Stomach (tissue), 9 donors: ENCODE results near the gene TXNDC2. TPM values are rescaled to one million over a fixed set of nuclear protein-coding genes. Genes with fewer than 3 reads are reported as not detected.

Experiments
- DNase-seq, 2 donors: peaks; one replicate each; pipeline versions ENCODE4 v3.0.0 to v3.0.0-alpha.2; 2013 to 2019
- H3K27ac ChIP-seq, 5 donors: fragments of 200-600 bp in 4 of 5; sonication (generic) in 4 of 5; one replicate each; pipeline ENCODE4 v1.5.1; 2013 to 2019; ENCODE audit warnings: mild to moderate bottlenecking in 1 of 5, moderate library complexity in 1 of 5
- H3K27me3 ChIP-seq, 3 donors: fragments of 200-600 bp; sonication (generic); one replicate each; pipeline ENCODE4 v1.5.1; 2017 to 2019; ENCODE audit warnings: mixed run types in 1 of 3
- H3K36me3 ChIP-seq, 4 donors: fragments of 200-600 bp; sonication (generic); 1 replicate in 3 of 4; 2 replicates in 1 of 4; pipeline ENCODE4 v1.5.1; 2016 to 2019
- H3K4me1 ChIP-seq, 4 donors: fragments of 200-600 bp; sonication (generic); one replicate each; pipeline ENCODE4 v1.5.1; 2016 to 2019
- H3K4me3 ChIP-seq, 4 donors: fragments of 200-600 bp; sonication (generic) in 3 of 4; one replicate each; pipeline ENCODE4 v1.5.1; 2016 to 2019; ENCODE audit warnings: mild to moderate bottlenecking in 1 of 4
- H3K9me3 ChIP-seq, 4 donors: fragments of 200-600 bp; sonication (generic); one replicate each; pipeline ENCODE4 v1.5.1; 2016 to 2019
- CTCF ChIP-seq, 7 experiments: fragments of 450-650 bp in 4 of 7; fragments of 200-600 bp in 3 of 7; sonication (generic) in 3 of 7; IDR thresholded peaks; one replicate each; pipeline ENCODE4 v1.5.1; 2016 to 2019; ENCODE audit warnings: antibody characterized with exemption in 7 of 7, control low read depth in 2 of 7, mild to moderate bottlenecking in 1 of 7
- EP300 ChIP-seq: sonication (generic); formaldehyde crosslinking; IDR thresholded peaks from one replicate; pipeline ENCODE4 v1.6.1; 2017; ENCODE audit warnings: antibody characterized with exemption
- POLR2A ChIP-seq, 4 donors: fragments of 450-650 bp; IDR thresholded peaks; one replicate each; pipeline ENCODE4 v1.6.1; 2016; ENCODE audit warnings: antibody characterized with exemption in 4 of 4, control low read depth in 2 of 4, mild to moderate bottlenecking in 1 of 4, moderate library complexity in 1 of 4
- POLR2AphosphoS5 ChIP-seq, 3 donors: sonication (generic); formaldehyde crosslinking; IDR thresholded peaks; one replicate each; pipeline ENCODE4 v1.6.1; 2016; ENCODE audit warnings: antibody characterized with exemption in 3 of 3
- WGBS, 5 donors: extraction: QIAGEN DNeasy Blood & Tissue Kit in 3 of 5; methylation state at CpG; one replicate each; pipeline versions ENCODE4 v1.1.5 to v1.1.7; 2013 to 2018; 5-methylcytosine and 5-hydroxymethylcytosine counted together
- intact Hi-C: fragments of 100-400 bp; cut with DNase I; formaldehyde crosslinking; loops from one replicate; pipeline ENCODE4 v1.15.1; 2023; ENCODE audit warnings: low total_unique reads
- polyA plus RNA-seq, 3 donors: library from polyadenylated mRNA; stranded (reverse); fragments of 200-250 nt; gene quantifications; one replicate each; pipeline ENCODE4 v1.2.3, GENCODE V29; 2013
- total RNA-seq, 5 donors: library from RNA; depleted of rRNA; stranded (reverse); fragments of >200 nt; gene quantifications; one replicate each; pipeline versions ENCODE4 v1.1.0 to v1.2.3, GENCODE V29; 2014 to 2016
- donor health status: healthy with polysubstance abuse.
- donor health status: Bipolar disorder and iron deficiency.
- donor health status: healthy.

The TXNDC2 gene
- total and polyA plus RNA-seq, 8 donors = 0.18 TPM; not detected in 7

- peak overlapping the region; percentile 90 to 96 (median 94) for H3K4me3 ChIP-seq
- peak; percentile 88 to 93 for DNase-seq
- TF ChIP-seq POLR2A (IDR thresholded peaks at IDR 0.05) (peak in 1 of 4 donors; percentile 45), POLR2AphosphoS5 (IDR thresholded peaks at IDR 0.05) (peak; percentile 40 to 85 (median 81)), EP300 (no peak)
- peak overlapping the region; percentile 99 to 100 (median 100) for H3K27ac ChIP-seq
- no peaks in the 10 kb centered on the region for H3K9me3 ChIP-seq
- intact Hi-C loops = no loop called here
- WGBS, 5 donors = 0 to 1% (median 1%) methylated on average over 15 to 76 of the region's 77 CpGs
- H3K36me3 ChIP-seq = no peaks in the 10 kb centered on the region
- peaks cover 39 to 52% (median 44%) of the 10 kb centered on the region in 4 donors for H3K4me1 ChIP-seq
- no peaks in the 10 kb centered on the region for H3K27me3 ChIP-seq
Observed at GRCh38 chr18:9914584-9915290, 29.0 kb downstream of the TXNDC2 start.

- DNase-seq = no peak
- H3K27ac ChIP-seq = peak overlapping the region; percentile 99 to 100 (median 100)
- no peak for TF ChIP-seq CTCF (IDR thresholded peaks at IDR 0.05)
- TF ChIP-seq EP300 = no peak
- no peak for TF ChIP-seq POLR2AphosphoS5 (IDR thresholded peaks at IDR 0.05)
- no peak for TF ChIP-seq POLR2A (IDR thresholded peaks at IDR 0.05)
- peak overlapping the region; percentile 90 to 96 (median 94) for H3K4me3 ChIP-seq
- no peaks in the 10 kb centered on the region for H3K9me3 ChIP-seq
- no peaks in the 10 kb centered on the region for H3K36me3 ChIP-seq
- H3K4me1 ChIP-seq = peaks cover 46 to 59% (median 51%) of the 10 kb centered on the region in 4 donors
- H3K27me3 ChIP-seq = no peaks in the 10 kb centered on the region
- intact Hi-C loops = no loop called here
- 4 to 9% (median 6%) methylated on average over 5 of the region's 5 CpGs for WGBS, 5 donors
Observed at GRCh38 chr18:9915291-9916076, 29.7 kb downstream of the TXNDC2 start.

GRCh38 chr18:9916077-9916639 lies 30.4 kb downstream of the TXNDC2 start:
- intact Hi-C loops = no loop called here
- DNase-seq = peak in 1 of 2 donors; percentile 39
- WGBS, 5 donors = 3 to 14% (median 7%) methylated on average over 2 of the region's 2 CpGs
- peak overlapping the region; percentile 42 to 100 (median 99) for H3K27ac ChIP-seq
- no peaks in the 10 kb centered on the region for H3K9me3 ChIP-seq
- no peaks in the 10 kb centered on the region for H3K27me3 ChIP-seq
- TF ChIP-seq EP300 (no peak), POLR2AphosphoS5 (IDR thresholded peaks at IDR 0.05) (no peak), CTCF (IDR thresholded peaks at IDR 0.05) (no peak), POLR2A (IDR thresholded peaks at IDR 0.05) (no peak)
- no peaks in the 10 kb centered on the region for H3K36me3 ChIP-seq
- H3K4me1 ChIP-seq = peaks cover 51 to 66% (median 58%) of the 10 kb centered on the region in 4 donors
- peak overlapping the region; percentile 90 to 96 (median 94) for H3K4me3 ChIP-seq

- H3K4me3 ChIP-seq = peak overlapping the region in 3 of 4 donors; percentile 90 to 96 (median 94)
- peak overlapping the region in 4 of 5 donors; percentile 99 to 100 (median 100) for H3K27ac ChIP-seq
- no peak for TF ChIP-seq POLR2A (IDR thresholded peaks at IDR 0.05)
- H3K36me3 ChIP-seq = no peaks in the 10 kb centered on the region
- no peaks in the 10 kb centered on the region for H3K9me3 ChIP-seq
- H3K27me3 ChIP-seq = no peaks in the 10 kb centered on the region
- WGBS, 5 donors = 69 to 74% (median 72%) methylated on average over 3 of the region's 3 CpGs
- DNase-seq = no peak
- peaks cover 51 to 72% (median 64%) of the 10 kb centered on the region in 4 donors for H3K4me1 ChIP-seq
- intact Hi-C loops = no loop called here
Observed at GRCh38 chr18:9916808-9917207, 31.0 kb downstream of the TXNDC2 start.
